GM12864 (cell line): Measurements from ENCODE around the gene GNB1.

Experiments
- DNase-seq: peaks from one replicate; pipeline ENCODE4 v3.0.0-alpha.2; 2011; ENCODE audit warnings: low read depth
- H3K4me3 ChIP-seq: 2 replicates; pipeline ENCODE4 v1.5.1; 2011; ENCODE audit warnings: mild to moderate bottlenecking, low read depth, low read length, control low read depth
- CTCF ChIP-seq: IDR thresholded peaks from 2 replicates; pipeline ENCODE4 v1.5.1; 2011; ENCODE audit warnings: low read depth, mild to moderate bottlenecking, moderate library complexity, low read length, control low read depth, inconsistent platforms; ENCODE audit errors: missing control alignments

The GNB1 gene

GRCh38 chr1:1826356-1827088 lies 64.4 kb downstream of the GNB1 start:
- DNase-seq: no peak

GRCh38 chr1:1825217-1825616 lies 65.7 kb downstream of the GNB1 start:
- no peak for TF ChIP-seq CTCF
- DNase-seq: no peak
- no peak overlapping the region for H3K4me3 ChIP-seq

More at GRCh38 chr1:1826356-1827088, 64.4 kb downstream of the GNB1 start:
- no peak for TF ChIP-seq CTCF
- no peak overlapping the region for H3K4me3 ChIP-seq

GRCh38 chr1:1819762-1820161 lies 71.1 kb downstream of the GNB1 start:
- TF ChIP-seq CTCF: no peak
- DNase-seq: no peak
- no peak overlapping the region for H3K4me3 ChIP-seq

- H3K4me3 ChIP-seq: no peak overlapping the region
- no peak for TF ChIP-seq CTCF
- DNase-seq: no peak
These were observed 73.7 kb downstream of the GNB1 start for GRCh38 chr1:1817221-1817620.

GRCh38 chr1:1815606-1816281 lies 75.1 kb downstream of the GNB1 start:
- no peak for DNase-seq
- H3K4me3 ChIP-seq: no peak overlapping the region
- TF ChIP-seq CTCF: no peak

GRCh38 chr1:1809489-1809888 lies 81.4 kb downstream of the GNB1 start:
- no peak overlapping the region for H3K4me3 ChIP-seq
- no peak for TF ChIP-seq CTCF

More at GRCh38 chr1:1809489-1809888, 81.4 kb downstream of the GNB1 start:
- DNase-seq: no peak
